ENCODE measurements around the gene EID1.

Gene EID1

DNA sequence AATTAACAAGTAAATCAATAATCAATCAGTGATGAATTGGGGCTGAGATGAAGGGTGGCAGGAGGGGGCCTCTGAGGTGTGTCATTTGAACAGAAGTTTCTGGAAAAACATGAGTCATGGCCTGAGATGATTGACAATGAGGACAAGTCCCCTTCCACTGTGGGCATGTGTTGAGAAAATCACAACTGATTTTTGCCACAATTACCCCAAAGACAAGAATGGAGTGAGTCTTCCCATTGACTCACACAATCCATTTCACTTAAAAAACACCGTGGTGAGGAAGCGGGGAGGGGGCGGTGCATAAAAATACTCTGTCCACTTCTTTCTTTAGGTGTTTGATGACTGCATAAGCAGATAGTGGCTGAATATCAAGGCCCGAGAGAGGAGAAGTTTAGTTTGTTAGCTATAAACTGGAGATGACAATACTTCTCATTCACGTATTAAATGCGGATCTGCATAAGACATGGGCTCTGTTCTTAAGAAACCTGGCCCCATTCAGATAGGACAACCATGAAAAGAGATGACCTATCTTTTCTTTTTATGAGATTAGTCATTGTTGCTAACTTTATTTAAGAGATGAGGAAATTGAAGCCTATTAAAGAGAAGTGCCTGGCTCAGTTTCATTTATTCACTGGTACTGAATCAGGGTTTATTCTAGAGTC is 51.1 kb downstream of the EID1 start:
- no peak for DNase-seq (ENCODE audit: low read depth in 1 of 2, low spot score in 1 of 2)
- Histone ChIP-seq H3K27me3 (ENCODE audit: insufficient read depth, poor library complexity, severe bottlenecking) (no peaks in the 10 kb centered on the region), H3K27ac (replicated peaks) (no peak overlapping the region), H3K4me3 (replicated peaks; ENCODE audit: insufficient read depth, low read length) (no peak overlapping the region)
- TF ChIP-seq POLR2AphosphoS5 (IDR thresholded peaks at IDR 0.05; ENCODE audit: low read depth) (no peak), SPI1 (IDR thresholded peaks at IDR 0.05; ENCODE audit: borderline replicate concordance, low read depth) (no peak), GABPA (IDR thresholded peaks at IDR 0.05; ENCODE audit: low read depth) (no peak)
- TF ChIP-seq, protein P1, sequence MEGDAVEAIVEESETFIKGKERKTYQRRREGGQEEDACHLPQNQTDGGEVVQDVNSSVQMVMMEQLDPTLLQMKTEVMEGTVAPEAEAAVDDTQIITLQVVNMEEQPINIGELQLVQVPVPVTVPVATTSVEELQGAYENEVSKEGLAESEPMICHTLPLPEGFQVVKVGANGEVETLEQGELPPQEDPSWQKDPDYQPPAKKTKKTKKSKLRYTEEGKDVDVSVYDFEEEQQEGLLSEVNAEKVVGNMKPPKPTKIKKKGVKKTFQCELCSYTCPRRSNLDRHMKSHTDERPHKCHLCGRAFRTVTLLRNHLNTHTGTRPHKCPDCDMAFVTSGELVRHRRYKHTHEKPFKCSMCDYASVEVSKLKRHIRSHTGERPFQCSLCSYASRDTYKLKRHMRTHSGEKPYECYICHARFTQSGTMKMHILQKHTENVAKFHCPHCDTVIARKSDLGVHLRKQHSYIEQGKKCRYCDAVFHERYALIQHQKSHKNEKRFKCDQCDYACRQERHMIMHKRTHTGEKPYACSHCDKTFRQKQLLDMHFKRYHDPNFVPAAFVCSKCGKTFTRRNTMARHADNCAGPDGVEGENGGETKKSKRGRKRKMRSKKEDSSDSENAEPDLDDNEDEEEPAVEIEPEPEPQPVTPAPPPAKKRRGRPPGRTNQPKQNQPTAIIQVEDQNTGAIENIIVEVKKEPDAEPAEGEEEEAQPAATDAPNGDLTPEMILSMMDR (IDR thresholded peaks at IDR 0.05; ENCODE audit: insufficient read depth, low read length) = no peak
- TF ChIP-seq, protein P2, sequence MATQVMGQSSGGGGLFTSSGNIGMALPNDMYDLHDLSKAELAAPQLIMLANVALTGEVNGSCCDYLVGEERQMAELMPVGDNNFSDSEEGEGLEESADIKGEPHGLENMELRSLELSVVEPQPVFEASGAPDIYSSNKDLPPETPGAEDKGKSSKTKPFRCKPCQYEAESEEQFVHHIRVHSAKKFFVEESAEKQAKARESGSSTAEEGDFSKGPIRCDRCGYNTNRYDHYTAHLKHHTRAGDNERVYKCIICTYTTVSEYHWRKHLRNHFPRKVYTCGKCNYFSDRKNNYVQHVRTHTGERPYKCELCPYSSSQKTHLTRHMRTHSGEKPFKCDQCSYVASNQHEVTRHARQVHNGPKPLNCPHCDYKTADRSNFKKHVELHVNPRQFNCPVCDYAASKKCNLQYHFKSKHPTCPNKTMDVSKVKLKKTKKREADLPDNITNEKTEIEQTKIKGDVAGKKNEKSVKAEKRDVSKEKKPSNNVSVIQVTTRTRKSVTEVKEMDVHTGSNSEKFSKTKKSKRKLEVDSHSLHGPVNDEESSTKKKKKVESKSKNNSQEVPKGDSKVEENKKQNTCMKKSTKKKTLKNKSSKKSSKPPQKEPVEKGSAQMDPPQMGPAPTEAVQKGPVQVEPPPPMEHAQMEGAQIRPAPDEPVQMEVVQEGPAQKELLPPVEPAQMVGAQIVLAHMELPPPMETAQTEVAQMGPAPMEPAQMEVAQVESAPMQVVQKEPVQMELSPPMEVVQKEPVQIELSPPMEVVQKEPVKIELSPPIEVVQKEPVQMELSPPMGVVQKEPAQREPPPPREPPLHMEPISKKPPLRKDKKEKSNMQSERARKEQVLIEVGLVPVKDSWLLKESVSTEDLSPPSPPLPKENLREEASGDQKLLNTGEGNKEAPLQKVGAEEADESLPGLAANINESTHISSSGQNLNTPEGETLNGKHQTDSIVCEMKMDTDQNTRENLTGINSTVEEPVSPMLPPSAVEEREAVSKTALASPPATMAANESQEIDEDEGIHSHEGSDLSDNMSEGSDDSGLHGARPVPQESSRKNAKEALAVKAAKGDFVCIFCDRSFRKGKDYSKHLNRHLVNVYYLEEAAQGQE (IDR thresholded peaks at IDR 0.05; ENCODE audit: insufficient replicate concordance, low read depth) = no peak

DNA sequence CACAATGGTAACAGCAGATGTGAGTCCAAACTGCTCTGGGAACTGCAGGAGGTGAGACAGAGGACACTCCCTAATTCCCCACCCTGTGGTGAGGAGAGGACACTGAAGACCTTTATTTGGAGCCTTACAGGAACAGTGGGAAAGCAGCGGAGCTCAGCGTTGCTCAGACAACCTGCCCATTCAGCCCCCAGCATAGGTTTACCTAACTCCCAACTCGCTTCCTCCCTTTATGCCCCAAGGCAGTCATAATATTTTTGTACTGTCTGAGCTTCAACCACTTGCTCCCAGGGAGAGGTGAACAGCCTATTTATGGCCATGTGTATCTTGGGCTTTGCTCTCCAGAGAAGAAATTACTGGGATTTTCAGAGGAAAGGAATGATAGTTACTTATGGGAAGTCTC is 51.7 kb downstream of the EID1 start:
- TF ChIP-seq, protein P1 (IDR thresholded peaks at IDR 0.05; ENCODE audit: insufficient read depth, low read length) = no peak
- TF ChIP-seq GABPA (IDR thresholded peaks at IDR 0.05; ENCODE audit: low read depth) (no peak), SPI1 (IDR thresholded peaks at IDR 0.05; ENCODE audit: borderline replicate concordance, low read depth) (no peak), POLR2AphosphoS5 (IDR thresholded peaks at IDR 0.05; ENCODE audit: low read depth) (no peak)
- Histone ChIP-seq H3K27me3 (ENCODE audit: insufficient read depth, poor library complexity, severe bottlenecking) (no peaks in the 10 kb centered on the region), H3K4me3 (replicated peaks; ENCODE audit: insufficient read depth, low read length) (no peak overlapping the region), H3K27ac (replicated peaks) (no peak overlapping the region)
- no peak for DNase-seq (ENCODE audit: low read depth in 1 of 2, low spot score in 1 of 2)

All from HL-60 (cell line).